Mucosa of rectum (tissue), 2 donors: ENCODE results near the gene CCDC92B.
"Not testable (repeated sequence)": the region's sequence is repeated elsewhere in the genome, so short reads cannot be mapped to it uniquely, and the experiment has no call there.

Experiments used
- H3K27ac ChIP-seq, 2 donors: one replicate each; pipeline ENCODE4 v1.7.0; 2013; ENCODE audit warnings: inconsistent platforms in 2 of 2, low read depth in 2 of 2, low read length in 2 of 2
- H3K27me3 ChIP-seq, 2 donors: one replicate each; pipeline ENCODE4 v1.7.0; 2013; ENCODE audit warnings: low read length in 2 of 2; ENCODE audit not compliant: control insufficient read depth in 2 of 2, insufficient read depth in 2 of 2
- H3K36me3 ChIP-seq, 2 donors: one replicate each; pipeline ENCODE4 v1.7.0; 2013; ENCODE audit warnings: low read length in 2 of 2; ENCODE audit not compliant: control insufficient read depth in 2 of 2, insufficient read depth in 2 of 2
- H3K4me1 ChIP-seq, 2 donors: one replicate each; pipeline ENCODE4 v1.7.0; 2013; ENCODE audit warnings: low read length in 2 of 2, mild to moderate bottlenecking in 1 of 2; ENCODE audit not compliant: control insufficient read depth in 2 of 2, insufficient read depth in 2 of 2
- H3K4me3 ChIP-seq, 2 donors: one replicate each; pipeline ENCODE4 v1.7.0; 2013; ENCODE audit warnings: low read length in 2 of 2
- H3K9ac ChIP-seq, 2 donors: one replicate each; pipeline ENCODE4 v1.7.0; 2013; ENCODE audit warnings: low read length in 2 of 2, low read depth in 1 of 2, mild to moderate bottlenecking in 1 of 2
- H3K9me3 ChIP-seq, 2 donors: one replicate each; pipeline ENCODE4 v1.7.0; 2013; ENCODE audit warnings: low read length in 2 of 2; ENCODE audit not compliant: control insufficient read depth in 2 of 2
- donor health status: healthy.
- donor health status: Normal muscosa, but diverticular disease.

Gene CCDC92B

GRCh38 chr17:2680961-2681360 is 68.5 kb downstream of the CCDC92B start:
- Histone ChIP-seq H3K36me3 (peaks cover 47 to 51% of the 10 kb centered on the region in 2 donors), H3K27me3 (no peaks in the 10 kb centered on the region), H3K9ac (no peak overlapping the region), H3K4me1 (no peaks in the 10 kb centered on the region), H3K4me3 (no peak overlapping the region), H3K27ac (no peak overlapping the region), H3K9me3 (no peaks in the 10 kb centered on the region)

- not testable (repeated sequence) for H3K4me3 ChIP-seq, H3K9me3 ChIP-seq, H3K9ac ChIP-seq, H3K4me1 ChIP-seq, H3K27me3 ChIP-seq, H3K27ac ChIP-seq
- H3K36me3 ChIP-seq = peaks cover 47 to 60% of the 10 kb centered on the region in 2 donors
Measured at GRCh38 chr17:2679247-2679646, 70.2 kb downstream of the CCDC92B start.
